NCI-H1092 treated with DMSO at 0.1 percent for 48 hours (cell line): ENCODE results near the gene SELENOS.
A peak's percentile ranks its signal among the peaks of the same experiment; 100 is the strongest.
"Not testable (repeated sequence)": the region's sequence is repeated elsewhere in the genome, so short reads cannot be mapped to it uniquely, and the experiment has no call there.

Experiments used
- DNase-seq: peaks from one replicate; lab custom pipeline; 2025; lab: John Stamatoyannopoulos, UW

Gene SELENOS

DNA sequence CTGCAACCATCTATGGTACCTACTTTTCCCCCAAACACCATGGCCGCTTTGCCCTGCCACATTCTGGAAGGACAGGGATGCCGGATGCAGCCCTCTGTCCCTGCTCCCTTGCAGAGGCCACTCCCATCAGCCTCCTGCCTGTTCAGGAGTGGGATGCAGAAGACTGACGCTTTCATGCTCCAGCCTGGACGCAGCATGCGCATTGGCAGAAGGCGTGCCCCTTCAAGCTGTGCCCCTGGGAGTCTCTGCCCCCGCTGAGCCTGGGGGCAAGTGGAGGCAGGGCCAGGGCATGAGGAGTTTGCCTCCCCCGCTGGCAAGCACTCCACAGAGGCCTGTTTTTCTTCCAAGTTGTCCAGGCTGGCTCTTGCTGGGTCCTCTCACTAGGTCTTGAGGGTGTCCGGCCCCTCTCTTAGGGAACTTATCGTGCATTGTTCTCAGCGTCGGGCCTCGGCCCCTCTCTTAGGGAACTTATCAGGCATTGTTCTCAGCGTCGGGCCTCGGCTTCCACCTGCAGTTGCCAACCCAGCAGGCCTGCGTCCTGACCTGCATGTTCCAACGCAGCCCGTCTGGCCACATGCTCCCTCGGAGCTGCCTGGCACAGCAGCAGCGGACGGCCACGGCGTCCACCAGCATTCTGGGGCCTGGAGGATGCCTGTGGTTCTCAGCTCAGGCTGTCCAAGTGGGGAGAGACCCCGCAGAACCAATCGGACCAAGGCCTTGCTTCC, 32.3 kb upstream of the SELENOS start:
- DNase-seq = no peak

DNA sequence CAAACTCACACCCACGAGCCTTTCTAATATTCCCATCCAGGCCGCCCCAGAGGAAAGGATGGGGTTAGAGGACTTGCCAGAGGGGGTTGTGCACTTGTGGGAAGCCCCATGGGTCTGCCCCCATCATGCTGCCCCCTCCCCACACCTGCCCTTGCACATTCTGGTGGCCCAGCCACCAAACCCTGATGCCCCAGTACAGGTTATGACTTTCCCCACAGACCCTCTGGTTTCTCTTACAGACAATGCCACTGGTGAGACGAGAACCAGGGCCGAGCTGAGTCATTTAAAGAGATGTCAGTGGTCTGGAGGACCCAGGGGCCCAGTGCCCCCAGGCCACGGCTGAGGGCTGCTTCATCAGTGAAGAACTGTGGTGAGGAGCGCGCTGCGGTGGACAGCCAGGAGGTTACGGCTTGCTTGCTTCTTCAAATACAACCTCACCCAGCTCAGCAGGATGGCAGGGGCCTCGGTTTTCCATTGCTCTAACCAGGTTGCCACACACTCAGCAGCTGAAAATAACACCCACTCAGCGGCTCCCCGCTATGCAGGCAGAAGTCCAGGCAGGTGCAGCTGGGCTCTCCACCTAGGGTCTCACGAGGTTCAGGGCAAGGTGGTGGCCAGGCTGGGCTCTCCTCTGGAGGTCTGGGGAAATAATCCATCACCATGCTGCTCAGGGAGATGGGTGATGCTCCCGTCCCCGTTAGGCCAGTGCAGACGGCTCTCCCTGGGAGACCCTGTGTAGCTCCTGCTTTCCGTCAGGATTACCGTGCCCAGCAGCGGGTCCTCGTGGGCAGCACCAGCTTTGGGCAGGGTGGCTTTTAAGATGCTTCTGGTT, 31.5 kb upstream of the SELENOS start:
- DNase-seq = peak; percentile 53

DNA sequence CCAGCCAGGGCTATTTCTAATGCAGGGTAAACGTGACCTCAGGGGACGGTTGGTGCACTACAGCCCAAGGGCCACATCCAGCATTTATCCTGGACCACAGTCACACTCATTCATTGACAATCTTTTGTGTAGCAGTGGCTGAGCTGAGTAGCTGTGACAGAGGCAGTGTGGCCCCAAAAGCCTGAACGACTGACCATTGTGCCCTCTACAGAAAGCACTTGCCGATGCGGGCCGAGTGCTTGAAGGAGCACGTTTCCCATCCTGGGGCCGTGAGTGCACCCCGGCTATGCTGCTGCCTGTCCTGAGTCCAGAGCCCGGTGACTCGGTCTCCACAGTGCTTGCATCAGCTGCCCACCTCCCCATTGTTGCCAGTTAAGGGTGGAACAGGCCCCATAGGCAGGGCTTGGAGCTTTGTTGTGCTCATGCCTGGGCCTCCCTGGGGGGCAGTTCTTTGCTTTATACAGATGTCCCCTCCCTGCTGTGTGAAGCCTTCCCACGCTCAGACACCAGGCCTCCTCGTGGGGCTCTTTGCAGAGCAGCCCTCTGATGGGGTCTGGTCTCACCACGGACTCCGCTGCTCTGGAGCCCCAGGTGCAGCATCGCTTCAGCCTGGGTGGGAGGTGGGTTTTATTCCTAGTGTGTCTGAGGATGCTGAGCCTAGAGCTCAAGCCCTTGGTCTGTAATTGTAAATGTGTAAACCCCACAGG, 30.8 kb upstream of the SELENOS start:
- DNase-seq = no peak

DNA sequence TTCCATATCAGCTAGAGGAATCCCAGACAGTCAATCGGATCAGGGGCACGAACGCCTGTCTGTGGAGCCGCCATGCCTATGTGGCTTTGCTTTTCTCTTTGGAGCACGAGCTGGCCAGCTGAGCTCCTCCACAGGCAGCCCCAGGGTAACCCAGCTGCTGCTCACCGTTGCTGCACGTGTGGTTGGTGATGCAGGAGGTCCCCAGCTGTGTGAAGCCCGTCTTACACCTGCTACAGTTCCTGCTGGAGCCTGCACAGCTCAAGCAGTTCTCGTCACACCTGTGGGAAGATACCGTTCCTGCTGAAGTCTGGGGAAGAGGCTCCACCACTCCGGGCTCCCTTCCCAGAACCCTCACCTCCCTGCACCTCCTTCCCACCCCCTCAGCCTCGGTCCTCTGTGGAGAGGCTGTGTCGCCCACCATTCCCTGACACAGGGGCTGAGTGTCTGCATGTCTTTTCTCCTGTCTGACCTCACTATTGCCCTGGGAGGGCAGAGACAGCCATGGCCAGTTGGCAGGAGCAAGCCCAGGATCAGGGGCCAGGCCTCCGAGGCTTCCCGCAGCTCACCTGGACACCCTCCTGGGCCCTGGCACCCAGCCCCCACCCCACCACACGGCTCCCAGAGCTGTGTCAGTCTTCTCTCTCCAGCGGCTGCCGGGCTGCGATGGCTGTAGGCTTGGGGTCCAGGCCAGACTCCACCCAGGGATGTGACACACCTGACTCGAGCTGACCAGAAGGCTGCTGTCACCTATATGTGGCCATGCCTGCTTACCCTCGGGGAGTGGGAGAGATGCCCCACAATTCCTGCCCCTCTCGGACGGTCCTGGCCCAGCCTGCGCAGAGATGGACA, 30.0 kb upstream of the SELENOS start:
- no peak for DNase-seq

DNA sequence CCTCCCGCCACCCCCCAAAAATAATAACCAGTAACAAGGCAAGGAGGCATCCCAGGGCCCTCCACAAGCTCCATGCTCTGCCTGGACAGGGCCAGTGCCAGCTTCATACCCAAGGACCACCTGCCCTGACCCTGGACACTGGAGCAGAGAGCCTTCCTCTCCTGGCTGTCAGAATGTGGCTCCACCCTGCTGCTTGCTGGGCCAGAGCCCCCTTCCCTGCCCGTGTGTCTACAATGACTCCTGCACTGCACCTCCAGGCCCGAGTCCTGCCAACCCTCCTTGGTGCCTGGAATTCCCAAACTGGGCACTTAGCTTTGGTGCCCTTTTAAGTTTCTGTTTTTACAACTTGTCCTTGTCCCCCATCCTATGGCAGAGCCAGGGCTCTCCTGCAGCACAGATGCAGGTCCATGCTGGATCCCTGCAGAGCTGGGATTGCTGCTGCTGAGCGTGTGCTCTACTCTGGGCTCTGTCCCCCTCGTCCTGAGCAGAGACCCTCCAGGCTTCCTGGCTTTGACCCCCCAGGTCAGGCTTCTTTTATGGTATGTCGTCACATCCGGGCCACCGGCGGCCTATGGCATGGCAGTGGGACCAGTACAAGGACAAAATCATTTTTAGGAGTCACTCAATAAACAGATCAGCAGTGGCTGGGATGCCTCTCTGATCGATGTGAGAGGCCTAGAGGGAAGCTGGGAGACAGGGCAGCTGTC, 29.2 kb upstream of the SELENOS start:
- no peak for DNase-seq

DNA sequence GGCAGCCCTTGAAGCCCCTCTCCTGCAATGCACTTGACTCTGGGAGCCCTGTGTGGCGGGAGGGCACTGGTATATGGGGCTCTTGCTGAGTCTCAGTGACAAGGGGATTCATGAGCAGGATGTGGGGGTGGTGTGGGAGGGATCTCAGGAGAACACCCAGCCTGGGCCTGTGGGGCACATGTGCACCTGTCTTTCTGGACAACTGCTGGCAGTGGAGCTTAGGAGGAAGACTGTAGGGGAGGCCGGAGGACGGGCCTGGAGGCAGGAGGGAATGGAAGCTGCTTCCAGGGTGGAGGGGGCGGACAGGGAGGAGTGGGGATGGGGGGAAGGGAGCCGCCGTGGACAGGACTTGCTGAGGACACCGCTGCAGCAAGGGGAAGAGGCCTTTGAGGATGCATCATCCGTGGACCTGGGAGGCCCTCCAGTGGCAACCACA, 28.6 kb upstream of the SELENOS start:
- DNase-seq = no peak

DNA sequence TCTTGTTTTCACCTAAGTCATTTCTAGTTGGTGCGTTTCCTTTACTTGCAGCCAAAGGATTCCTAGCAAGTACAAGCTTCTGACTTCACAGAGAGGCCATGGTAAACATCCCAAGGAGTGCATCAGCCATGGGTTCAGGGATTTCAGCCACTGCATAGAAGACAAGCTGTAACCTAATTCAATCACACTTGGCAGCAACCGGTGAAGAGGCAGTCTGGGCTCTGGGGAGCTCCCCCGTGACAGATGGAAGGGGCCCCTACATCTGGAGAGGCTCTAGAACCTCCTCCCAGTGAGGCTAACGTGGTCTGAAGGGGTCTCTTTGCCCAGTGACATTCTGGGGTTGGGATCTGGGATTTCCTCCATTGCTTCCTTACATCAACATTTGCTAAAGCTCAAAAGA, 26.1 kb upstream of the SELENOS start:
- no peak for DNase-seq

DNA sequence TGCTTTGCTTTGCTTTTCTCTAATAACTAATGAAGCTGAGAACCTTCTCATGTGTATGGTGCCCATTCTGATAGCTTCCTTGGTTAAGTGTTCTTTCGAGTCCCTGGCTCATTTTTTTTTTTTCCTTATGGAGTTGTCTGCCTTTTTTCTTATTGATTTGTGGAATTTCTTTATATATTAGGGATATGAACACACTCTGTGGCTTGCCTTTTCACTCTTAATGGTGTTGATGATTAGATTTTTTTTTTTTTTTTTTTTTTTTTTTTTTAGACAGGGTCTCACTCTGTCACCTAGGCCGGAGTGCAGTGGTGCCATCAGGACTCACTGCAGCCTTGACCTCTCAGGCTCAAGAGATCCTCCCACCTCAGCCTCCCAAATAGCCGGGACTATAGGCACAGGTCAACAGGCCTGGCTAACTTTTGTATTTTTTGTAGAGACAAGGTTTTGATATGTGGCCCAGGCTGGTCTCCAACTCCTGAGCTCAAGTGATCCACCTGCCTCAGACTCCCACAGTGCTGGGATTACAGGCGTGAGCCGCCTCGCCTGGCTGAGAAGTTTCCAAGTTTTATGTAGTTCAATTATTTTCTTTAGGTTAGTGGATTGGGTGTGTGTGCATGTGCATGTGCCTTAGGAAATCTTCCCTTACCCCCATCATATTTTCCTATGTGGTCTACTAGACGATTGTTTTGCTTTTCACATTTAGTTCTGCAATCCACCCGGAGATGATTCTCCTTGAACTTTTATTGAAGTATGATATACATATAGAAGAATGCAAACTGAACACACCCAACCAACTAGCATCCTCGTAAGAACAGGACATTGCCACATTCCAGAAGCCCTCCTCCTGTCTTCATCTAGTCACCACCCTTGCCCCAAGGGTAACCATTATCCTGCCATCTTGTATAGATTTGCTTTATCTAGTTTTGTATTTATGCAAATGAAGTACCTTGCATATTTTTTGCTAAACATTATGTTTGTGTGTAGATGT, 19.4 kb upstream of the SELENOS start:
- no peak for DNase-seq

DNA sequence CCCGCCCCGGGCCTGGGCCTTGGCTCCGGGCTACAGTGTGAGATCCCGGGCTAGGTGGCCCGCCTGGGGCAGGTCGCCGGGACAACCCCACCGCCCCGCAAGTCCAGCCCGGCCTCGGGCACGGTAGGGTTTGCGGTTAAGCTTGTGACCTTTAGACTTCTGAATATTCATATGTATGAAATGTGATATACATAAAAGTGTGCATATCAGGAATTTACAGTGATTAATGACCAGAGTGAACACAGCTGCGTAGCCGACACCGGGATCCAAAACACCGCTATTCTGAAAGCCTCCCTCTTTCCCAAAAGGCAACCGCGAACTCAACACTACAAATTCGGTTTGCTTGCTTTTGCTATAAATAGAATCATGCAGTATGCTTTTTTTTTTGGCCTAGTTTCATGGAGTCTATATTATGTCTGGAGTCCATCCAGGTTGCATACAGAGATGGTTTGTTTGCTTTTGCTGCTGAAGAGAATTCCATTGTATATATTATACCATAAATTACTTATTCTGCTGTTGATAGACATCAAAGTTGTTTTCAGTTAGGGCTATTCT, 18.4 kb upstream of the SELENOS start:
- no peak for DNase-seq

DNA sequence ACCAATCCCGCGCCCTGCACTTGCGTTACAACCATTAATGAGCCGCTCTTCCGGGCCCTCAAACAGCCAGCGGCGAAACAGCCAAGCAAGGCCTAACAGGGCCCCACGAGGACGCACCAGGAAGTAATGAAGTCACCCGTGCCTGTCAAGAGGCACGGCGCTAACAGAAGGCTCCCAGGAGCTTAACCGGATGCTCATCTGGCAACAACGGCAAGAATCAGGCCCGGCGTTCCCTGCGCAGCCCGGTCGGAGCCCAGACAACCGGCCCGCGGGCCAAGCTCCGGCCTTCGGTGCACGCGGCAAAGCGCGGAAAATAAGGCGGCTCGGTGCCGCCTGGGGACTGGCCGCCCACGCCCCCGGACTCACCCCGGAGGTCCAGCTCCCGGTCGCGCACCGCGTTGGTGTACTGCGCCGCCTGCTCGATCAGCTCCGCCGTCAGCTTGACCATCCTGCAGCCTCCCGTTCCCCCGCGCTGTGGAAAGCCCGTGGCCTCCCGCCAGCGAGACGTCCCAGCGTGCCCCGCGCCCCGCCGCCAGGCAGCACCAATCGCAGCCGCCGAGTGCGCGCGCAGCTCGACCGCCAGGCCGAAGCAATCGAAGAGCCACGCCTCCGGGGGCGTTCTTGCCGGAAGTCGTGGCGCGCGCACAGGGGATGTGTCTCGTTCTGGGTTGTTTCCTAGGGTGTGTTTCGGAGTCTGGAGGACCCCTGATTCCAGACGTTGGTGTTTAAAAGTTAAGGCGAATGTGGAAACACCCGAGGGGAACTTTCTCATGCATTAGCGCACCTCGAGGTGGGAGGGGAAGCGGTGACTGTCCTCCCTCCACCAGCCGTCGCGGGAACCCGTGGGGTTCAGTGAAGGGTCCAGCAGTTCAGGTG, 17.7 kb upstream of the SELENOS start, which contains the start of gene SNRPA1:
TSS of gene SNRPA1 (minus strand) at position 518 of the 876 bp plus-strand sequence. CDS start at position 448, 70 bp downstream.
- DNase-seq = peak; percentile 88

DNA sequence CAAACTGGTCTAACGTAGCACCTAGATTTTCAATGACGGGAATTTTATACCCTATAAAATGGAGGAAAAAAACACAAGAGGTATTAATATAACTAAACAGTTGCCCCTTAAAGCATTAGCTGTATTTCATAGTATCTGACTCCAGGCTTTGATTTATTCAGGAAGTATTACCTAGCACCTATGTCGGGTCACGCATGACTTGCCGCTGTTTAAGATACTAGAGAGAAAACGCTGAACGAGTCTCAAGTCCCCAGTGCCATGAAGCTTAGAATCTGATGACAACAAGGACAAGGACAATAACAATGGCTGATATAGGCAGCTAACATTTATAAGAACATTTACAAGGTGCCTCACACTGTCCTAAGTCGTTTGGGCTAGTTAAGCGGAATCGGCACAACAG, 15.8 kb upstream of the SELENOS start:
- no peak for DNase-seq

DNA sequence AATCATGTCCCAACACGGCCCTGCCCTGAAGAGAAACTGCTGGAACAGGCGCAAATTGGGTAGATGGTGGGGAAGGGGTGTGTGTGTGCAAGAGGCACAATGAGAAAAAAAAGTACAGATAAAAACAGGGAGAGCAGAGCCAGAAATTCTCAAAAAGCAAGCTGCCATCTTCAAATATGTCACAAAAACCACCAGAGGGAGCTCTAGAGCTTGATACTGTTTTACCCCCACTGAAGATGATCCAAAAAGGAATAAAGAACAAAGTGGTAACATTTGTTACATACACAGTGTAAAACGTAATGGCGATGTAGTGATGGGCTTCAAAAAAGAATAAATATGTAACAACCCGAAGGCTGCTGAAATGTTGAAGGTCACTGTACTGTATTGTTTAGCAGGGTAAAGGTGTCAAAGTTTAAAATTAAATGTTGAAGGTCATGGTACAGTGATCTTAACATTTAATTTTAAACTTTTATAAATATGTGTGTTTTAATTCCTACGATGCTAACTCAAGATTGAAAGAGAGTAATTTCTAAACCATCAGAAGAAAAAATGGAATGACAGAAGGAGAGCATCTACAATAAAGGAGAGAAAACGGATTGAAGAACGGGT, 11.7 kb upstream of the SELENOS start:
- DNase-seq = peak; percentile 2

DNA sequence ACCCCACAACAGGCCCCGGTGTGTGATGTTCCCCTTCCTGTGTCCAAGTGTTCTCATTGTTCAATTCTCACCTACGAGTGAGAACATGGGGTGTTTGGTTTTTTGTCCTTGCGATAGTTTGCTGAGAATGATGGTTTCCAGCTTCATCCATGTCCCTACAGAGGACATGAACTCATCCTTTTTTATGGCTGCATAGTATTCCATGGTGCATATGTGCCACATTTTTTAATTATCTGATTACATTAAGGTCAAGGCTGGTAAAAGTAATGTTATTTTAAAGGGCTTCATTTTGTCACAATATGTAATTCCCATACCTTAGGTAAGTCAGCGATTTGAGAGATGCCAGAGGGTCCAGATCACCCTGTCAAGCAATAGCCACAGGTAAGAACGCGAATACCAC, 10.1 kb upstream of the SELENOS start:
- not testable (repeated sequence) for DNase-seq

DNA sequence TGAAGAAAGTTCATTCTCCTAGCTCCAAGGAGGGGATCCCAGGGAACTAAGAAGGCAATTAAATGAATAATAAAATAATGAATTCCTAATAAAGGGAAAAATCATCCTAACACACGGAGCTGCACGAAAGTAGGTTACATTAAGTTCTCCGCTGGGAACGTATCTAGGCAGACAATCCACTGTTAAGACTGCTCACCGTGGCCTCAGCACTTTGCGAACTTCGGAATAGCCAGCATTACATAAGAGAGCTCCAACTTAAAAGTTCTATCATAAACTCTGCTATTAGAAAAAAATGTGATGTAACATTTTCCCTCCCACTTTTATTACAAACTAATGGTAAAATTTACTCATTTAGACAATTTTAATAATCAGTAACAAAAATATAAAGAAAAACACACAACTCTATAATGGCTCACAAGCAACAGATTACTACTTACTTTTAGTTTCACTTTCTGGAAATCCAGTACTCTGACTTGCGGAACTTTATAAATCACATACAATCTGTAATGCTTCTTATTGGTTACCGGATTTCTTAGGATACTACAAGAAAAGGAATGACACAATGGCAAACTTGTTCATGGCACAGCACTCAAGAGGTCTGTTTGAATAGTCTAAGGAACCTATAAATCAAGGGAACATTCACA, 9.3 kb upstream of the SELENOS start:
- DNase-seq = no peak

DNA sequence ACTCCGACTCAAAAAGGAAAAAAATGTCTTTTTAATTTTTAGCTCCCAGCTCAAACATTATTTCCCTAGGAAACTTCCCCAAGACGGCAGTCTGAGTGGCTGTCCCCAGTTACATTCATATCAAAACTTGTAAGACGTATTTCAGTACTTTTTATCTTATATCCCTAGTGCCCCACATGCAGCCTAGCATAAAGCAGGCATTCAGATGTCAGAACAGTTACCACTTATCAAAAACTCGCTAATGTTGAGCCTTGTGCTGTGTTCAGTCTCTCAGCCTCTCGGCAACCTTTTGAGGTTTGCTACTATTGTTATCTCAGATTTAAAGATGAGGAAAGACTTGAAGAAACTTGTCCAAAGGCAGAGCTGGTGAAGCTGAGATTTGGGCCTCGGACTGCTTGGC, 6.6 kb upstream of the SELENOS start:
- DNase-seq = no peak

DNA sequence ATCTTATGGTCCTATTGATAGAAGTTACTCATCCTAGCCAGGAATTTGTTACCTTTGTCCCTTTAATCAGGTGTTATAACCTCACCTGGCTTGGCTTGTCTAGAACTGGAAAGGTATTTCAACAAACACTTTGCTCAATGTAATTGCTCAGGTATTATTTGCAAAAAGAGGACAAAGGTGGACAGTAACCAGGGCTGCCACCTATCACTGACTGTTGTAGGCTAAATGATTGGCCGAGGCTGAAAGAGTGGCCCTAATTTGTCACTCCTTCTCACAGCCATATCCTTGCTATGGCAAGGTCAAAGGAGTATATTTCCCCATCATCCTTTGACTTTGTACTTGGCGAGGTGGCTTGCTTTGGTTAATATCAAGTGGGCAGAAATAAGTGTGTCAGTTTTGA, 2.7 kb upstream of the SELENOS start:
- DNase-seq = no peak

DNA sequence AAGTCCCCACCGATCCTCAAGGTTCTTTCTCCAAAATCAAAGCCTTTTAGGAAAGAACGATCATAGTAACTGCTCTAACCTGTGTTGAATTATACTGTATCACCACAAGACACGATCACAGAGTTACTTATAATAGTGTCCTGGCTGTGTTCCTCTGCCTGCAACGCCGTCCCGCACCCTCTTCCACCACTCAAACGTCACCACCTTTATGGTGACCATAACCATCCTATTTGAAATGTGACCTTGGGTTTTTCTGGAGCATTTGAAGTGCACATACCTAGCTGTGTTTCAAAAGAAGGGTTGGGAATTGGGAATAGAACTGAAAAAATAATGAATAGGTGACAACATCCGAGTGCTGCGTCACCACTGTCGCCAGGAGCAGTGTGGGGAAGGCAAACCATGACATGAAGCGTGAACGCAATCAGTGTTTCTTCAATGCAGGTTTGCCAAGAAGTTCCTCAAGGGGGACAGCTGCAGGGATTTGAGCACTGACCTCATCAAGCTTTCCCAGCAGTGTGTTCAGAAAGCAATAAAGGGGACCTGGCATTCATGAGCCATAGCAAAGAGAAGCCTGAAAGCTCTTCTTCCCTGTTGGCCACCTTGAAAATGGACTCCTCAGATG, 769 bp upstream of the SELENOS start:
- no peak for DNase-seq
